IgD-negative memory B cell (primary cell): ENCODE results near the gene ESM1. TPM values are rescaled to one million over a fixed set of nuclear protein-coding genes. Genes with fewer than 3 reads are reported as not detected.
"Not testable (repeated sequence)": the region's sequence is repeated elsewhere in the genome, so short reads cannot be mapped to it uniquely, and the experiment has no call there.

Experiments
- H3K27ac Mint-ChIP-seq, 3 donors: one replicate each; pipeline ENCODE4 v1.8.0; 2020 to 2022; ENCODE audit warnings: mild to moderate bottlenecking in 3 of 3, mixed read lengths in 3 of 3, moderate library complexity in 1 of 3
- H3K27me3 Mint-ChIP-seq: one replicate; pipeline ENCODE4 v1.8.0; 2021; ENCODE audit warnings: mixed read lengths
- H3K36me3 Mint-ChIP-seq: one replicate; pipeline ENCODE4 v1.8.0; 2020; ENCODE audit warnings: mild to moderate bottlenecking, mixed read lengths
- H3K4me1 Mint-ChIP-seq, 3 donors: one replicate each; pipeline ENCODE4 v1.8.0; 2020 to 2022; ENCODE audit warnings: mixed read lengths in 3 of 3, mild to moderate bottlenecking in 1 of 3
- H3K4me3 Mint-ChIP-seq, 4 donors: one replicate each; pipeline ENCODE4 v1.8.0; 2020 to 2022; ENCODE audit warnings: mild to moderate bottlenecking in 4 of 4, mixed read lengths in 4 of 4, moderate library complexity in 3 of 4
- H3K9me3 Mint-ChIP-seq, 3 donors: one replicate each; pipeline ENCODE4 v1.8.0; 2020 to 2021; ENCODE audit warnings: mixed read lengths in 3 of 3, mild to moderate bottlenecking in 1 of 3
- polyA plus RNA-seq: library from polyadenylated mRNA; unstranded; fragments of 300-500 nt; fragmentation: Illumina TruSeq; gene quantifications from one replicate; pipeline ENCODE4 v1.2.3, GENCODE V29; 2021

The ESM1 gene
- 0.10 TPM for polyA plus RNA-seq

DNA sequence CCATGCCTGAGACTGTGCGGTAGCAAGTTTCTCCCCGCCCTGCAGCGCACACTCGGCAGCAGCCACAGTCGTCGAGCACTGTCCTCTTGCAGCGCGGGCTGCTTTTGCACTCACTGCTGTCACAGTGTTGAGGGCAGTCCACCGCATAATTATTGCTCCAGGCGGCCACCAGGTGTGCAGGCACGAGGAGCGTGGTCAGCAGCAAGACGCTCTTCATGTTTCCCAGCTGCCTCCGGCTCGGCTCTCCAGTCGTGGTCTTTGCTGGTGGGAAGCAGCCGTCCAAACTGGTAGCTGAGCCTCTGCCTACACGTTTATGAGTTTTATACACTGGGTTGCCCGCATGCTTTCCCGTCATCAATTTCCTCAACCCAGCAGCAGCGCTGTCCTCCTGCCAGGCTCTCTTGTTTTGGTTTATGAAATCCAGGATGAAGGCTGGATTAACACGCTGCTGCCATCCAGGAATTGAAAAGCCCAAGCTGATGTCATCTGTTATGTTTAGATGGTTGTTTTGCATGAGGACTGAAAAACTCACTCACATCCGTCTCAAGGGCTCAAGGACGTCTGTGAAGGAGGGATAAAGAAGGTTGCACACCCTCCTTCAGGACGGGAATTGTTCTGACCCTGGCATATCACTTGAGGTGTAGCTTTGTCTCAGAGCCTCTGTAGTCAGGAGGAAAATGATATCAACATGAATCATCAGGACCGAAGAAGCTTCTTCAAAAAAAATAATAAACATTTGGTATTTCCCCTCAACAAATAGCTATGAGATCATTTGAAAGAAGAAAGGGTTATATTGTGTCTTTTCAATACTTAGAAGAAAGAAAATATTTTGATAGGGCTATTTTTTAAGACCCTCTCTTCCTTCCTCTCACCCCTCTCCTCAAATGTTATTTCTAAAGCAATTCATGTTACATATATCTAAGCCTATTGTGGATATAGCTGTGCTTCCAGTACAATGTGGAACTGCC, at the start of gene ESM1:
TSS of gene ESM1 (minus strand) at position 293 of the 968 bp plus-strand sequence. CDS start at position 217, 76 bp downstream.
- Mint-ChIP-seq H3K9me3 (no peaks in the 10 kb centered on the region), H3K4me3 (no peak within 1 kb of the TSS), H3K36me3 (peaks cover 2% of the 10 kb centered on the region), H3K4me1 (no peaks in the 10 kb centered on the region), H3K27me3 (peaks cover 14% of the 10 kb centered on the region), H3K27ac (peak within 1 kb of the TSS in 1 of 3 donors; percentile 34)

- peaks cover 0 to 6% (median 4%) of the 10 kb centered on the region in 3 donors for H3K4me1 Mint-ChIP-seq
- H3K4me3 Mint-ChIP-seq: no peak overlapping the region
- H3K27me3 Mint-ChIP-seq: peaks cover 3% of the 10 kb centered on the region
- H3K27ac Mint-ChIP-seq: no peak overlapping the region
- no peaks in the 10 kb centered on the region for H3K9me3 Mint-ChIP-seq
- no peaks in the 10 kb centered on the region for H3K36me3 Mint-ChIP-seq
These were observed 48.2 kb upstream of the ESM1 start for GRCh38 chr5:55033568-55033967.

- Mint-ChIP-seq H3K4me3 (no peak overlapping the region), H3K27ac (no peak overlapping the region), H3K4me1 (peaks cover 0 to 12% (median 4%) of the 10 kb centered on the region in 3 donors), H3K36me3 (no peaks in the 10 kb centered on the region), H3K27me3 (peaks cover 7% of the 10 kb centered on the region), H3K9me3 (no peaks in the 10 kb centered on the region)
These were observed 46.1 kb upstream of the ESM1 start for GRCh38 chr5:55031492-55031891.

DNA sequence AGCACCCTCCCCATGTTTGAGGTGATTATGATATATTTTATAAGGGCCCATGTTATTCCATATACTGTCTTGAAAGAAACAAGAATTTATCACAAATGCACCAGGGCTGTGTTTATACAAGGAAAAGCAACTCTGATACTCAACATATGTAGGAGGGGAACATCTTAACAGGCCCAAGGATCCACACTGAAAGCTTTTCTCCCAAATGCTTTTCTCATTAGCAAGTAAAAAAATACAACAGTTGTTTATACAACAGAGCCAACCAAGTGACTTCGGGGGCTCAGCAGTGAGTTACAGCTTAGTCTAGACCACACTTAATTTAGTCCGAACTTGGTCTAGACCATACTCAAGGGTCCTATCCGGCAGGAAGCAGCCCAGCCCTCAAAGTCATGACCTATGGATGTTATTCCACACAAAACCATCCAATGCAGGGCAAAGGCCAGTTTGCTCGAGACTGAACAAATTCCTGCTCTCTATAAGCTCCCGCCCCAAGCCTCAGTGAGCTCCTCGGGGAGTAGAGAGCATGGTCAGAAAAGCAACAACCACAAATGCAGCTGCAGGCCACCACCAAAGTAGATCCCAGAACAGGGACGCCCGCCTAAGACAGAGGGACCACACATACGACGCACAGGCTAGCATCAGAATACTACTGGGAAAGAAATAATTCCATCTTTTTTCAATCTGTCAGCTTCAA, 45.4 kb upstream of the ESM1 start:
- no peak overlapping the region for H3K4me3 Mint-ChIP-seq
- peaks cover 0 to 12% (median 4%) of the 10 kb centered on the region in 3 donors for H3K4me1 Mint-ChIP-seq
- peaks cover 8% of the 10 kb centered on the region for H3K27me3 Mint-ChIP-seq
- no peaks in the 10 kb centered on the region for H3K36me3 Mint-ChIP-seq
- no peaks in the 10 kb centered on the region for H3K9me3 Mint-ChIP-seq
- no peak overlapping the region for H3K27ac Mint-ChIP-seq

GRCh38 chr5:55030220-55030619, 44.8 kb upstream of the ESM1 start:
- Mint-ChIP-seq H3K9me3 (no peaks in the 10 kb centered on the region), H3K27me3 (peaks cover 9% of the 10 kb centered on the region), H3K27ac (no peak overlapping the region), H3K36me3 (no peaks in the 10 kb centered on the region), H3K4me1 (peaks cover 0 to 12% (median under 1%) of the 10 kb centered on the region in 3 donors), H3K4me3 (no peak overlapping the region)

GRCh38 chr5:55027595-55027994, 42.2 kb upstream of the ESM1 start:
- Mint-ChIP-seq H3K9me3 (no peaks in the 10 kb centered on the region), H3K4me3 (no peak overlapping the region), H3K36me3 (no peaks in the 10 kb centered on the region), H3K4me1 (peaks cover 0 to 12% (median 0%) of the 10 kb centered on the region in 3 donors), H3K27ac (no peak overlapping the region), H3K27me3 (peaks cover 7% of the 10 kb centered on the region)

DNA sequence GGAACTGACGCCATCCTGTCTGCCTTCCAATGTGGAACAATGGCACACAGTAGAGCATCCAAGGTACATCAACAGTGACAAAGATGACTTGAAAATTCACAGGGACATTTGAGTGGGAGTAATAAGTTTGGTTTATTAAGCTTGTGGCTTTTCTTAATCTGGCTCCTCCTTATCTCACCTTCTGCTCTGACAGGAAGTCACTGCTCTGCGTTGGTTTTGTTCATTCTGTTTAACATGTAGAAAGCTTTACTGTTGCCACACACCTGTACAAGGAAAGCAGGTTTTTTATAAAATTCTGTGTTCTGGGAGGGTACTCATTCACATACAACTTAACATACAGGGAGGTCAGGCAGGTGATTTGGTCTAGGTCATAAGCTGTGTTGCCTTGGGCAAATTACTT, 37.1 kb upstream of the ESM1 start:
- Mint-ChIP-seq H3K4me3 (no peak overlapping the region), H3K4me1 (peaks cover 0 to 7% (median 1%) of the 10 kb centered on the region in 3 donors)

DNA sequence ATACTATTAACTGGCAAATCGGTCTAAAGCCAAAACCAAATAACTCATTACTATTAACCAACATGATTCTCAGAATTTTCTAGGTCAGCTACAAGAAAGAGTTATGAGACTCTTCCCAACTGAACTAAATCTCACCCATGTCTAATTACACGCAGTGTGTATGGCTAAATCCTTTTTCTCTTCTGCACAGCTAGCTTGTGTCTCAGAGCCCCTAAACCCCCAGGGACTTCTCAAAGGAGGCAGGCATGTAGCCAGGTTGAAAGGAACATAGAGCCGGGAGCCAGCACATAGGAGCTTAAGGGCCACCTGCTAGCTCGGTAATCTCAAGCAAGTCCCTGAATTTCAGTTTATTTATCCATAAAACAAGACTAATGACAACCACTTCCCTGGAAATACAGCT, 36.4 kb upstream of the ESM1 start:
- H3K27me3 Mint-ChIP-seq: peaks cover 8% of the 10 kb centered on the region
- H3K36me3 Mint-ChIP-seq: no peaks in the 10 kb centered on the region
- peaks cover 0 to 2% (median 1%) of the 10 kb centered on the region in 3 donors for H3K4me1 Mint-ChIP-seq
- H3K4me3 Mint-ChIP-seq: no peak overlapping the region
- H3K9me3 Mint-ChIP-seq: peaks cover 0 to 2% (median 0%) of the 10 kb centered on the region in 3 donors
- H3K27ac Mint-ChIP-seq: no peak overlapping the region

More for the DNA sequence above, 37.1 kb upstream of the ESM1 start:
- Mint-ChIP-seq H3K36me3 (no peaks in the 10 kb centered on the region), H3K27me3 (peaks cover 8% of the 10 kb centered on the region), H3K27ac (no peak overlapping the region), H3K9me3 (peaks cover 0 to 2% (median 0%) of the 10 kb centered on the region in 3 donors)

DNA sequence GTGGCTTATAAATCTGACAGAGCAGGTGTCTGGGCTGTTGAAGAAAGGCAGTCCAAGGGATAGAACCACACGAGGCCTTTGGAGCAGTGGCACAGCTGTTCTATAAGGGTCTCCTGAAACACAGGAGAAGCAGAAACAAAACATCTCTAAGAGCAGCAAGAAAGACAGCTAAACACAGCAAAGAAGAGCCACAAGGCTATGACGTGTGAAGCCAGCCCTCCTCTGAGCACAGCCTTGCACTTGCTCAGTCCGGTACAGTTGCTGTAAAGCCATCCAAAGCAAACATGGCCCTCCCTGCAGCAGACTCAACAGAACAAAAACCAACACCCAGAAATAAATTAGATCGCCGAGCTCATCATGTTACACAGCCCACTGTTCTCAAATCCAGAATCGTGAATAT, 36.0 kb upstream of the ESM1 start:
- Mint-ChIP-seq H3K27me3 (peaks cover 4% of the 10 kb centered on the region), H3K4me1 (peaks cover 0 to 2% (median 1%) of the 10 kb centered on the region in 3 donors), H3K9me3 (peaks cover 0 to 2% (median 0%) of the 10 kb centered on the region in 3 donors), H3K36me3 (no peaks in the 10 kb centered on the region), H3K27ac (no peak overlapping the region), H3K4me3 (no peak overlapping the region)

DNA sequence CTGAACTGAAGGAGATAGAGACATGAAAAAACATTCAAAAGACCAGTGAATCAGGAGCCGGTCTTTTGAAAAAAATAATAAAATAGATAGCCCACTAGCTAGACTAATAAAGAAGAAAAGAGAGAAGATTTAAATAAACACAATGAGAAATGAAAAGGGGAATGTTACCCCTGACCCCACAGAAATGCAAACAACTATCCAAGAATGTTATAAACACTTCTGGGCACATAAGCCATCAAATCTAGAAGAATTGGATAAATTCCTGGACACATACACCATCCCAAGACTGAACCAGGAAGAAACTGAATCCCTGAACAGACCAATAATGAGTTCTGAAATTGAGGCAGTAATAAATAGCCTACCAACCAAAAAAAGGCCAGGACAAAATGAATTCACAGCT, 24.8 kb upstream of the ESM1 start:
- not testable (repeated sequence) for H3K4me3 Mint-ChIP-seq, H3K36me3 Mint-ChIP-seq, H3K9me3 Mint-ChIP-seq

DNA sequence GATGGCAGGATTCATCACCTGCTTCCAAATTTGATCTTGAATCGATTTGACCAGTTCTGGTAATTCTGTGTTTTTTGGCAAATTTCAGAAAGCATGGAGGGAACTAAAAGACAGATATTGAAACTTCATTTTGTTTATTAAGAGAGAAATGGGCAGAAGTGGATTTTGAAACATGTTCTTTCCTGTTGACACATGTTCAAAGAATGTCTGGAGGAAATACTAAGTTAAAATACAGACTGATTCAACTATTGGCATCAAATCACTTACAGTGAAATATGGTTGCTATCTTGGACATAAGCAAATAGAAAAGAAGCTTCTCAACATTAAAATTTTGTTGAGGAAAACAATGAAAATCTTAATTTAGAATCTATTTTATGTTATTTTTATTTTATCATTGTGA, 19.3 kb upstream of the ESM1 start:
- Mint-ChIP-seq H3K27ac (no peak overlapping the region), H3K36me3 (no peaks in the 10 kb centered on the region), H3K27me3 (peaks cover 11% of the 10 kb centered on the region), H3K9me3 (peaks cover 0 to 8% (median 5%) of the 10 kb centered on the region in 3 donors), H3K4me3 (no peak overlapping the region), H3K4me1 (no peaks in the 10 kb centered on the region)

More for the DNA sequence above, 24.8 kb upstream of the ESM1 start:
- not testable (repeated sequence) for H3K27ac Mint-ChIP-seq, H3K4me1 Mint-ChIP-seq, H3K27me3 Mint-ChIP-seq

- Mint-ChIP-seq H3K9me3 (peaks cover 0 to 5% (median 4%) of the 10 kb centered on the region in 3 donors), H3K27me3 (peaks cover 17% of the 10 kb centered on the region), H3K4me1 (no peaks in the 10 kb centered on the region), H3K27ac (peak overlapping the region in 1 of 3 donors; percentile 32), H3K36me3 (no peaks in the 10 kb centered on the region), H3K4me3 (no peak overlapping the region)
These were observed 18.2 kb upstream of the ESM1 start for GRCh38 chr5:55003432-55004065.

DNA sequence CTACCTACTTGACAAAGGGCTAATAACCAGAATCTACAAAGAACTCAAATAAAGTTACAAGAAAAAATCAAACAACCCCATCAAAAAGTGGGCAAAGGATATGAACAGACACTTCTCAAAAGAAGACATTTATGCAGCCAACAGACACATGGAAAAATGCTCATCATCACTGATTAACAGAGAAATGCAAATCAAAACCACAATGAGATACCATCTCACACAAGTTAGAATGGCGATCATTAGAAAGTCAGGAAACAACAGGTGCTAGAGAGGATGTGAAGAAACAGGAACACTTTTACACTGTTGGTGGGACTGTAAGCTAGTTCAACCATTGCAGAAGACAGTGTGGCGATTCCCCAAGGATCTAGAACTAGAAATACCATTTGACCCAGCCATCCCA, 16.8 kb upstream of the ESM1 start:
- H3K36me3 Mint-ChIP-seq, H3K27ac Mint-ChIP-seq, H3K9me3 Mint-ChIP-seq, H3K4me1 Mint-ChIP-seq, H3K4me3 Mint-ChIP-seq: not testable (repeated sequence)
- H3K27me3 Mint-ChIP-seq: peaks cover 17% of the 10 kb centered on the region

DNA sequence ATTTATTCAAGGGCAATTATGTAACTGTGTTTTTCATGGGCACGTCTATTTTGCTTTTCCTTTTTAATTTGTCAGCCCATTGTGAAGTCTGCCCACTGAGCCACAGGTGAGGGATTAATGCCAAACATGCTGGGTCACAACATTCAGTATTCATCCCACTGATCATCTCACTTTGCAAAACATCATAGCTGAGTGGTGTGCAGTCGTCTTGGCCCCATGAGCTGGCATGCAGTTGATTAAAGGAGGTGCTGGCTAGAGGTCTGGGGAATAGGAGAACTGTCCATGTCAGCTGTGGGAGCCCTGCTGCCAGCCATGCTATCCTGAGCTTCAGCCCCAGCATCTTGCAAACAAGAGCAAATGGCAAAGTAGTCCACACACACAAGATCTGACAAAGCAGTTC, 11.7 kb upstream of the ESM1 start:
- Mint-ChIP-seq H3K4me1 (no peaks in the 10 kb centered on the region), H3K4me3 (no peak overlapping the region), H3K36me3 (no peaks in the 10 kb centered on the region), H3K27me3 (peaks cover 17% of the 10 kb centered on the region), H3K9me3 (no peaks in the 10 kb centered on the region), H3K27ac (no peak overlapping the region)

DNA sequence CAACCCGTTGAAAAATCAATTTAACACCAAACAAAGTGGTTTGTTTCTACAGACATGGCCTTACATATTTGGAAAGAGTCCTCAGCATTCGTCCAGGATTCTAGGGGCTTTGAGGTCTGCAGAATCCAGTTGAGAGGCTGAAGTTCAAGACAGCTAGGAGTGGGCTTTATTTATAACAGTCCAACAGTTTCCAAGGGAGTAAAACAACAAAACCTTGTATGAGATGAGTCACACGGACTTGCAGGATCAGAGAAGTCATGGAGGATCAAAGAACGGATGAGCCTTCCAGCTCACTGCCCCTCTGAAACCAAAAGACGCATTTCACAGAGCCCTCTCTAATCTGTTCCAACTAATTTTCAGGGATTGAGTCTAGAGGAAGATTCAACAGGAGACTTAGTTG, 11.1 kb upstream of the ESM1 start:
- Mint-ChIP-seq H3K27ac (no peak overlapping the region), H3K4me1 (no peaks in the 10 kb centered on the region), H3K9me3 (no peaks in the 10 kb centered on the region), H3K4me3 (no peak overlapping the region), H3K27me3 (peaks cover 17% of the 10 kb centered on the region), H3K36me3 (no peaks in the 10 kb centered on the region)
